Measurements from ENCODE around the gene BACE2.
"Not testable (repeated sequence)": the region's sequence is repeated elsewhere in the genome, so short reads cannot be mapped to it uniquely, and the experiment has no call there.

Gene BACE2

DNA sequence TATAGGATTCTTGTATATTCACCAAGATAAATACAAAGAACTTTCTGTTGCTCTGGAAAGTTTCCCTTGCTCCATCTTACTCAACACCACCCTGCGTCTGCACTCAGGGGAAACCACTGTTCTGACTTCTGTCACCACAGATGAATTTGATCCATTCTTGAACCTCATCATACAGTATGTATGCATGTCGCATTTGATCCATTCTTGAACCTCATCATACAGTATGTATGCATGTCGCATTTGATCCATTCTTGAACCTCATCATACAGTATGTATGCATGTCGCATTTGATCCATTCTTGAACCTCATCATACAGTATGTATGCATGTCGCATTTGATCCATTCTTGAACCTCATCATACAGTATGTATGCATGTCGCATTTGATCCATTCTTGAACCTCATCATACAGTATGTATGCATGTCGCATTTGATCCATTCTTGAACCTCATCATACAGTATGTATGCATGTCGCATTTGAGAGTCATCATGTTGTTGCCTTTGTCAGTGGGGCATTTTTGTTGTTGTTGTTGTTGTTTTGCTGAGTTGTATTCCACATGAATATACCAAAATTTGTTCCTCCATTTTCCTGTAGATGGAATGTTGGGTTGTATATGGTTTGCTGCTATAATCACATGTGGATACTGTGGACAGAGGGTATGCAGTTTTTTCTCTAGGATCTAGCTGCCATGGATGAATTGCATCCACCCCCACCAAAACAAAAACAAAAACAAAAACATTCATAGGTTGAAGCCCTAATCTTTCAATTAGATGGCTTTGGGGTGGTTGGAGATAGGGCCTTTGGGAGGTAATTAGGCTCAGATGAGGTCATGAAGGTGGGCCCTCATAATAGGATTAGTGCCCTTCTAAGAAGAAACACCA is 145.6 kb downstream of the BACE2 start:
- H3K27ac ChIP-seq; DNase-seq (ENCODE audit: low read depth, low spot score): not testable (repeated sequence)

DNA sequence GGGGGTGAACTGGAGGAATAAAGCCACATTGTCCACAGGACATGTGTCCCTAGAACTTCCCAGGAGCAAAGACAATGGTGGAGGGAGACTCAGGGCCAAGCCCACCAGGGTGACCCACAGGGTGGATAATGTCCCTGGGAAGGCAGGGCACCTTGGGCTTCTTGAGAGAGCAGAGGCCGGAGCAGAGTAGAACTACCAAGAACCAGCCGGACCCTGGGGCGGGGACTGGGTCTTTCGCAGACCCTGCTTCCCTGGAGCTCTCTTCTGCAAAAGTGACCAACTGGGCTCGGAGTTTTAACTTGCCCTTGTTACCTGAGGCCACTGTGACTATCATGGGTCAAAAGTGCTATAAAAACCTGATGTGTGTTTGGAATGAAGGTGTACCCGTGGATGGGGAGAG is 147.8 kb downstream of the BACE2 start:
- no peak overlapping the region for H3K27ac ChIP-seq
- no peak for DNase-seq (ENCODE audit: low read depth, low spot score)

DNA sequence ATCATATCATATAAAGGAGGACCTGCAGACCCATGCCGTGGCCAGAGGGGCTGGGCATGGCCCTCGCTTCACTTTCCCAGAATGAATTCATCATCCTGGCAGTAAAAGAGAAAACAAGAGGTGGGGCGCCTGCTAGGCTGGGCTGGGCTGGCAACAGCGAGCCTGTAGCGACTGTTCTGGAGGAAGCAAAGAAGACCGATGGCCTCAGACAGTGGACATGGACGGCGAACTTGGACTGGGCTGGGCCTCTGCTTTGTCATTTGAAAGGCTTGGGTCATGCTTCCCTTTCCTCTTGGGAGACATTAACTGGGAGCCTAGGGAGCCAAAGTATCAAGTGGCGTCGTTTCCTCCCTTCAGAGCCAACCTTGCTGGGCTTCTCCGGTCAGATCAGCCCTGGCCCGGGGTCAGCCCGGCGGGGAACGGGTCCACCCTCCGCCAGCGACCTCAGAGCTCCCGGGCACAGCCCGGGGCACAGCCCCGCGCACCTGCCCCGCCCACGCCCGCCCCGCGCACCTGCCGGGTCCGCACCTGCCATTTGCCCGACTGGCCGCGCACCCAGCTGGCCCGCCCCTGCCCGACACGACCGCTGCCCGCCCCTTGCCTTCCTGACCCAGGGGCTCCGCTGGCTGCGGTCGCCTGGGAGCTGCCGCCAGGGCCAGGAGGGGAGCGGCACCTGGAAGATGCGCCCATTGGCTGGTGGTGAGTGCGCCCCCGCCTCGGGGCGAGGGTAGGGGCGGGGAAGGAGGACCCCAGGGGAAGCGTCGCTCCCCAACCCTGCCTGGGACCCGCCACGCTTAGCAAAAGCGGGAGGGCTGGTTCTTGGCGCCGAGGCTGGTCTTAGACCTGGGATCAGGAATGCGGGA is 148.5 kb downstream of the BACE2 start, which contains the start of gene FAM3B:
Gene FAM3B (plus strand): TSS at position 602 of the 863 bp plus-strand sequence. CDS start 79 bp downstream, at position 681.
- H3K27ac ChIP-seq: no peak within 1 kb of the TSS
- no peak for DNase-seq (ENCODE audit: low read depth, low spot score)

DNA sequence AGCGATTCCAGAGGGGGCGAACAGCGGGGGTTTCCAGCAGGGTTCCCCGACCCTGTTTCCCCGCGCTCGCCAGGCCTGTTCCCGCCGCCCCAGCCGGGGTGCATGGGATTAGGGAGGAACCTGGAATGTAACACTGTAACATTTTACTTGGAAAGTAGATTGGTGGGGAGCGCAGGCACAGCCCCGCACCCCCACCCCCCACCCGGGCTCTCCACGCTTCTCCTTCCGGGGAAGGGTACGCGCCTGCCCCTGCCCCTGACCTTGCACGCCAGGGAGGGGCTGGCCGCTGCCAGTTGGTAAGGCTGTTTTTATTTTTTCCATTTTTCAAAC is 149.1 kb downstream of the BACE2 start:
- DNase-seq (ENCODE audit: low read depth, low spot score): no peak
- no peak overlapping the region for H3K27ac ChIP-seq

DNA sequence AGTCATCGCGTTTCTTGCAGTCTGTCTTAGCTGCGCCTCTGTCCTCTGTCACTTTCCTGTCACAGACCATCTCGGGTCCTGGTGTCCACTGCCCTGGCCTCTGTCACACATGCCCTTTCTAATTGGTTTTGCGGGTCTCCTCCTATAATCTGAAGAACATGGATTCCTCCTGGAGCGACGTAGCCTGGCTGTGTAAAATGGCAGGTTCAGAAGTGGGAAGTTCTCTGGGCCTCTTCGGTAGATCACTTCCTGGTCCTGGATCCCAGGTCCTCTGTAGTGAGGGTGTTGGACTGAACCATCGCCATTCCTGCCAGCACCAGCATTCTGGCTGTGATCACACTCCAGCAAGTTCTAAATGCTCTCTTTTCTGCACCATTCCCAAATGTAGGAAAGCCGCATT is 149.5 kb downstream of the BACE2 start:
- no peak for DNase-seq (ENCODE audit: low read depth, low spot score)
- no peak overlapping the region for H3K27ac ChIP-seq

DNA sequence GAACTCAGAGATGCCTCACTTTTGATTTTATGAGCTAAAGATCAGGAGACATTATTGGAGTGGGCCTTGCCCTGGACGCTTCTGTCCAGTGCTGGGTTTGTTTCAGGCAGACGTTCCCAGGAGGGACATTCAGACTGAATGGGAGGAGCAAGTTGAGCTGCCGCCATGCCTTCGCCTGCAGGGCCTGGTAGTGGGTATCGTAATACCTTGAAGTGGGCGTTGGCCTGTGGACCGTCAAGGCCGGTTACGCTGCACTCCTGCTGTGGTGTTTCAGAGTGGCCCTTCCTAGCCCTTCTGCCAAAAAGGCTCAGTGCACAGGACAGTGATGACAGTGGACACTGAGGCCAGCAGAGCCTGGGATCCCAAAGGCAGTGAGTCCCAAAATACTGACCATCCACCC is 150.3 kb downstream of the BACE2 start:
- H3K27ac ChIP-seq: no peak overlapping the region
- no peak for DNase-seq (ENCODE audit: low read depth, low spot score)

DNA sequence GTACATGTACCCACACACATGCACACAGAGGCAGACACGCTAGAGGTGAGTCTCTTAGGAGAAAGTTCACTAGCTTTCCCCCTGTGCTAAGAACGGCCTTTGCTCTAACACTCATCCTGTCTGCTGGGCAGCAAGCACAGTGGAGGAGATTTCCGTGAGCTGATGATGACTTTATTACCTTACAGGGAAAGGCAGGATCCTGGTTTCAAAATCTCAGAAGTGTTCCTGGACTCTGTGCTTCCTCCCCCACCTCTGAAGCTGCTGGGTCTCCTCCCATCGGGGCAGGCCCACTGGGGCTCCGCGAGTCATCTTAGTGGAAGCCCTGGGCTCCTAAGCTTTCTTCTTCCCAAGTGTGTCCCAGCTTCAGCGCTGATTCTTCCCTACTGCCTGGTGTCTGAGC is 151.3 kb downstream of the BACE2 start:
- DNase-seq (ENCODE audit: low read depth, low spot score): no peak

DNA sequence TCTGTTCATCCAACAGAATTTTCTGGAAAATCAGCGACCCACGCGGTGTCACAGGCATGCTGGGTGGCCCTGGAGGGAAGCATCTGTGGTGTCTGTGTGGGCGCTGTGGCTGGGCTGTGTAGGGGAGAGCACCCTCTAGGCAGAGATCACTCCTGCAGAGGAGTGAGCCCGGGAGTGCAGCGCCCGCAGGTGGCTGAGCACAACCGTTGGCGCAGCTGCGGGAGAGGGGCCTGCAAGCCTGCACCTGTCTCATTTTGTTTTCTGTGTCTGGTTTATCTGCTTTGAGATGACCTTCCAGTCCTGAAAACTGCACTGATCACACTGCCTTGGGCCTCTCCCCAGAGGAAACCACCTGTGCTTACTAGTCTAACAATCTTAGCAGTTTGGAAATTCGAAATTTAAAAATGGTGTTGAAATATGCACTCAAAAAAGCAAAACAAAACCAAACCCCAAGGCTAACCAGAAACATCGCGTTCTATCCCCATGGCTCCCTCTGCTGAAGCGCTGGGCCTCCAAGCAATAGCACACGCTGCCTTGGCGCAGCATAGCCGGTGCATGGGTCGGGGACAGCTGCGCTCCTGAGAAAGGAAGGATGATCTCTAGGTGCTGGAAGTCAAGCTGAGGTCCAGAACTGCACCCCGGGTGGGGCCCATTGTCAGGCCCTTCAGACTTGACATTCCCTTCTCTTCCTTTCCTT is 153.4 kb downstream of the BACE2 start:
- no peak for DNase-seq (ENCODE audit: low read depth, low spot score)
- H3K27ac ChIP-seq: no peak overlapping the region

More for the DNA sequence above, 151.3 kb downstream of the BACE2 start:
- no peak overlapping the region for H3K27ac ChIP-seq

DNA sequence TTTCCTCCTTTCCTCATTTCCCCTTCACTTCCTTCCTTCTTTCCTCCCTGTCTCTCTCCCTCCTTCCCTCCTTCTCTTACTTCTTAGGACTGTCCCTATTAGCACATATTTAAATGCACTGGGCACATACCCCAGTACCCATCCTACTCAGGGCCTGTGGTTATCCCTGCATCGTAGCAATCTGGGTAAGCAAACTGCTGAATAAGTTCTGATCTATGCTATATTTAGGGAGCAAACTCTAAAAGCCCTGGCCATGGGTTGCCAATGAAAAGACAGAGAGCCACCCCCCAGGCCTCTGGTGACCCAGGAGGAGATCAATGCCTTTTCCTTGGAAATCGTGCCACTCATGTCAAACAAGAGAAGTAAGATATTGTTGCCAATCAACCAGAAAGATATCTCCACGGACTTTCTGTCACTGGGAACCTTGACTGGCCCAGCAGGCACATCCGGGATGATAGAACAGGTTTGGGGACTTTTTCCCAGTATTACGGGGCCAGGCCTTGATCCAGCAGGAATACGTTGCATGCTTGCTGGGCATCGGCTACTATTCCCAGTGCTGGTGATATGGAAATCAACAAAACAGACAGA is 154.0 kb downstream of the BACE2 start:
- DNase-seq (ENCODE audit: low read depth, low spot score): no peak
- H3K27ac ChIP-seq: no peak overlapping the region

DNA sequence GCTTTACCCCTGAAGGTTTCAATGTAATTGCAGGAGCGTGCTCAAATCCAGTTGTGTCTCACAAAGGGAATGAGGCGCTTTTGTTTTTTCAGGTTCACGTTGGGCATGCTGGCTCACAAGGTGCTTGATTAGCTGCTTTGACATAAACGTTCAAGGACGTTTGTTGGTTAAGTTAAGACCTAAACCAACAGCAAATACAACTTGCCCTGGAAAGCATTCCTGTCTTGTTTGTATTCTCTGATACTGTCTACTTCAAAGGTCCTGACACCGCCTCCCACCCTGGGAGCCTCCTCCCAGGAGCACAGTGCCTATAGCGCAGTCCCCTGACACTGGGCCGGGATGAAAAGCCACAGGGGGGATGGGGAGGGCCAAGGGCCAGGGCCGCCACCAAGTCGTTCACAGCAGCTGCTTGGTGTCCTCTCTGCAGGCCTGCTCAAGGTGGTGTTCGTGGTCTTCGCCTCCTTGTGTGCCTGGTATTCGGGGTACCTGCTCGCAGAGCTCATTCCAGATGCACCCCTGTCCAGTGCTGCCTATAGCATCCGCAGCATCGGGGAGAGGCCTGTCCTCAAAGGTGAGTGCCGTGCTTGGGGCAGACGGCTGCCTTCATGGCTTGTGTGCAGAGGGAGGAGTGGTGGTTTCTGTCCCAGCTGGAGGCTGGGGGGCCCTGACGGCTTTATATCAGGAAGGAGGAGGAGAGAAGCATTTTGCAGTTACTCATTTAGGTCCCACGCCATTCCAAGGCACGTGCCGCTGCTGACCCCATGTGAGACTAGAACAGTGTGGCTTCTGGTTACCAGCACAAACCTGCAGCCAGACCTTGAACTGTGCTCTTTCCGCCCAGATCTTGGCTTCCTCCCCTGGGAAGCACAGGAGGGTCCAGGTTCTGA is 154.8 kb downstream of the BACE2 start:
- DNase-seq (ENCODE audit: low read depth, low spot score): no peak
- H3K27ac ChIP-seq: no peak overlapping the region

DNA sequence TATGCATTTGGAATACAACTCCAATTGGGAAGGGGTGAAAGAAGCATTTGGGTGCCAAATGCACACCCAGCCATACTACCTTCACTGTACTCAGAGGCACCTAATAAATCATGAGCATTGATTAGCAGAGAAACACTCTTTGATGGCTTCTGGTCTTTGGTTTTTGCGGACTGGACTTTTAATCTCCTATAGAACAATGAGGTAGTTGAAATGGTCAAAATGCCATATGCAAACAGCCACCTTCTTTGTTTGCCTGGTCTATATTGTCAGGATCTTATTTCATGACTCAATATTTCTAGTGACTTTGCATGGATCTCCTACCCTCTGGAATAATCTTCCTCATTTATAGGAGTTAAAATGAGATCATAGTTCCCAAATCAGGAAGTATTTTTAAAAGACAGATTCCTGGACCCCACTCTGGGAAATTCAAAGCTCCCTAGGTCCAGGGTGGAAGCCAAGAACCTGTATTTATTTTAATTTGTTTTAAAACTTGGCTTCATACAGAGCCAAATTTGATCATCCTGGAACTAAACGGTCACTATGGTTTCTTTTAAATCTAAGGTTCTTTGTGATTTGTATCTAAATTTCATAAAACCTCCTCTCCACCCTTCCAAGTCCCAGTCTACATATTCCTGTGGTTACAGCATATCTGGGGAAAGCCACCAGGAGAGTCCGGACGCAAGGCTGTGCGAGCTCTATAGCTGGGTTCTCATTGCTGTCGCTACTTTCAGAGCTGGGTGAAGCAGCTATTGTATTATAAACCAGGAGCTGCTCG is 157.4 kb downstream of the BACE2 start:
- H3K27ac ChIP-seq: no peak overlapping the region
- no peak for DNase-seq (ENCODE audit: low read depth, low spot score)

DNA sequence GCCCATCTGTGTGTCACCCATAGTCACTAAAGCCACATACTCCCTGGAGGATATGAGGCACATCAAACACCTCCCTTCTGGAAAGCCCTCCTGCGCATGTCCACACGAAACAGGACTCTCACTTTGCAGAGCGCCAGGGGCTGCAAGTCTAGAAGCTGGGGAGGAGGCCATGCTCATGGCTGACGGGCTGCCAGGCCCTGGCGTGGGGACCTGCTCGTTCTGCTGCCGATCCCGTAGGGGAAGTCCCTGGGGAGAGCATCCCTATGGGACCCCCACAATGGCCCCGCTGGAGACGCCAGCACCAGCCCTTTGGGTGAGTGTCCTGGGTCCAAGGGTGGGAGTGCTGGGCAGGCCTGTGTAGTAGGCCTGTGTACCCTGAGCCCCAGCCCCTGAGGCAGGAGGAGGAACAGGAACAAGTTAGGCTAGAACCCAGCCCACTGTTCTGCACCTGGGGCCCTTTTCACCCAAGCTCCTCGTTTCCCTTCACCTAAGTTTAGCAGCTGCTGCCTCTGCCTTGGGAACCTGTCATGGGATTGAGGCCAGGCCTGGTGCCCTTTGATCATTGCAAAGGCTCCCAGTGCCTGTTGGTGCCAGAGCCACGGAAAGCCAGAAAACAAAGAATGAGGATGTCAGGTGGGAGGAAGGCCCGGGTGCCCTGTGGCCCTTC is 158.6 kb downstream of the BACE2 start:
- DNase-seq (ENCODE audit: low read depth, low spot score): no peak
- no peak overlapping the region for H3K27ac ChIP-seq

DNA sequence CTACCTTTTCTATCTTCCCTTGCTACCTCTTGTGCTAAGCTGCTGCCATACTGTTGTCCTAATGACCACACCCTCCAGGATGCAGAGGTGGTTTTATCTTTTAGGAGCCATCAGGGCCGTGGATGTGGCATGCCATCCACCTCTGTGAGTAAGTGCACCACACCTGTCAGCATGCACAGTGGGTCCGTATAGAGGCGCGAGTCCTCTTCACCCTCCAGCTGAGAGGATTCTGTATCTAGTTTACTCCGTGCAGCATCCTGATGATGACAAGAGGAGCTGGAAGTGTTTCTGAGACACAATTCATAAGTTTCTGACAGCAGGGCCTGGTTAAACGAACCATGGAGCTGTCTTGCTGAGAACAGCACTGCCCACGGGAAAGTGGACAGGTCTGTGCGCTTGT is 159.8 kb downstream of the BACE2 start:
- H3K27ac ChIP-seq: no peak overlapping the region
- DNase-seq (ENCODE audit: low read depth, low spot score): no peak

DNA sequence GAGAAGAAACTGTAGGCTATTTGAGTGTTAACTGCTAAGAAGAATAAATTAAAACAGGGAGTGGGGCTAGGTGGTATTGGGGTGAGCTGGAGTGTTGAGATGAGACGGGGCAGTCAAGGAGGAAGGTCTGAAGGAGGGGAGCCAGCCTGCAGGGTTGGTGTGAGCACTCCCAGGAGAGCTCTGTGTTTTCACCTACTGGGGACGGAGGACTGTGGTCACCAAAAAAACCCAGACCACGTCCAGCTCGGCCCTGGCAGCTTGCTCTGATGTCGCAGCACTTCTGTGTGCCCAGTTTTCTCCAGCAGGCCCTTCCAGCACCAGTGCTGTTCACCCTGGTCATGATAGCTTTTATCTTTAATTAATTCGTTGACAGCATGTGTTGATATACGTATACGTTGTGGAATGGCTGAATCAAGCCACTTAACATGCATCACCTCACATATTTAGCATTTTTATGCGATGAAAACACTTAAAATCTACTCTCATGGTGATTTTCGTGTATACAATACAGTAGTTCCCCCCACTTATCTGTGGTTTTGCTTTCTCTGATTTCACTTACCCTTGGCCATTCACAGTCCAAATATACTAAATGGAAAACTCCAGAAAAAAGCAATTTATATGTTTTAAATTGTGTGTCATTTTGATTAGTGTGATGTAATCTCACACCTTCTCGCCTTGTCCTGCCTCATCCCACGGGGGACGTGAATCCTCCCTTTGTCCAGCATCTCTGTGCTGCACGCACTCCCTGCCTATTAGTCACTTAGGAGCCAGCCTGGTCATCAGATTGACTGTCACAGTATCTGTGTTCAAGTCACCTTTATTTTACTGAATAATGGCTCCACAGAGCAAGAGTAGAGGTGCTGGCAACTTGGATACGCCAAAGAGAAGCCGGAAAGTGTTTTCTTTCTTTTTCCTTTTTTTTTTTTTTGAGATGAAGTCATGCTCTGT is 161.0 kb downstream of the BACE2 start:
- no peak for DNase-seq (ENCODE audit: low read depth, low spot score)

More for the DNA sequence above, 161.0 kb downstream of the BACE2 start:
- no peak overlapping the region for H3K27ac ChIP-seq

All from epithelial cell of prostate (primary cell).